Peyer's patch (tissue), 4 donors: Measurements from ENCODE around the gene DDAH2.

Experiments used
- CTCF ChIP-seq, 6 experiments: fragments of 450-650 bp in 4 of 6; fragments of 200-600 bp in 2 of 6; sonication (generic) in 1 of 6; IDR thresholded peaks; one replicate each; pipeline ENCODE4 v1.5.1; 2017 to 2019; ENCODE audit warnings: antibody characterized with exemption in 6 of 6, mild to moderate bottlenecking in 3 of 6, moderate library complexity in 1 of 6
- POLR2A ChIP-seq, 2 donors: fragments of 450-650 bp; IDR thresholded peaks; one replicate each; pipeline ENCODE4 v1.5.1; 2017; ENCODE audit warnings: antibody characterized with exemption in 2 of 2, mild to moderate bottlenecking in 2 of 2, moderate library complexity in 2 of 2

- TF ChIP-seq CTCF (IDR thresholded peaks at IDR 0.05): no peak
- no peak for TF ChIP-seq POLR2A (IDR thresholded peaks at IDR 0.05)
These were observed 6.9 kb downstream of the DDAH2 start for GRCh38 chr6:31722173-31722572.
